Peyer's patch (tissue), 4 donors: ENCODE data around the gene EFTUD2. TPM values are rescaled to one million over a fixed set of nuclear protein-coding genes. Genes with fewer than 3 reads are reported as not detected.

Source experiments
- DNase-seq, 3 donors: peaks; one replicate each; pipeline ENCODE4 v3.0.0-alpha.2; 2017 to 2019
- H3K27ac ChIP-seq, 4 donors: fragments of 200-600 bp; sonication (generic); one replicate each; pipeline ENCODE4 v1.5.1; 2016 to 2019
- H3K27me3 ChIP-seq, 2 donors: fragments of 200-600 bp; sonication (generic); one replicate each; pipeline ENCODE4 v1.5.1; 2019
- H3K36me3 ChIP-seq, 3 donors: fragments of 200-600 bp; sonication (generic); one replicate each; pipeline ENCODE4 v1.5.1; 2016 to 2019
- H3K4me1 ChIP-seq, 4 donors: fragments of 200-600 bp; sonication (generic); one replicate each; pipeline ENCODE4 v1.5.1; 2016 to 2019
- H3K4me3 ChIP-seq, 4 donors: fragments of 200-600 bp; sonication (generic); 1 replicate in 3 of 4; 2 replicates in 1 of 4; pipeline ENCODE4 v1.5.1; 2016 to 2019; ENCODE audit warnings: mild to moderate bottlenecking in 1 of 4
- H3K9me3 ChIP-seq, 4 donors: fragments of 200-600 bp; sonication (generic); one replicate each; pipeline ENCODE4 v1.5.1; 2016 to 2019; ENCODE audit warnings: mild to moderate bottlenecking in 1 of 4
- CTCF ChIP-seq, 6 experiments: fragments of 450-650 bp in 4 of 6; fragments of 200-600 bp in 2 of 6; sonication (generic) in 1 of 6; IDR thresholded peaks; one replicate each; pipeline ENCODE4 v1.5.1; 2017 to 2019; ENCODE audit warnings: antibody characterized with exemption in 6 of 6, mild to moderate bottlenecking in 3 of 6, moderate library complexity in 1 of 6
- POLR2A ChIP-seq, 2 donors: fragments of 450-650 bp; IDR thresholded peaks; one replicate each; pipeline ENCODE4 v1.5.1; 2017; ENCODE audit warnings: antibody characterized with exemption in 2 of 2, mild to moderate bottlenecking in 2 of 2, moderate library complexity in 2 of 2
- total RNA-seq, 4 donors: library from RNA; depleted of rRNA; stranded (reverse); fragments of >200 nt; gene quantifications; one replicate each; pipeline ENCODE4 v1.1.0, GENCODE V29; 2016

Gene EFTUD2
- total RNA-seq, 4 donors from 2014 or later: 43.3 to 176 (median 69.8) TPM

GRCh38 chr17:44907729-44908470 is 8.7 kb upstream of the EFTUD2 start:
- H3K27ac ChIP-seq: no peak overlapping the region
- no peaks in the 10 kb centered on the region for H3K27me3 ChIP-seq
- H3K36me3 ChIP-seq: no peaks in the 10 kb centered on the region
- H3K4me3 ChIP-seq: no peak overlapping the region
- H3K9me3 ChIP-seq: no peaks in the 10 kb centered on the region
- no peak for DNase-seq
- no peak for TF ChIP-seq POLR2A (IDR thresholded peaks at IDR 0.05)
- TF ChIP-seq CTCF (IDR thresholded peaks at IDR 0.05): no peak
- H3K4me1 ChIP-seq: peaks cover 0 to 15% (median 7%) of the 10 kb centered on the region in 4 donors

- Histone ChIP-seq H3K27me3 (no peaks in the 10 kb centered on the region), H3K9me3 (no peaks in the 10 kb centered on the region), H3K4me3 (no peak overlapping the region), H3K27ac (no peak overlapping the region), H3K36me3 (no peaks in the 10 kb centered on the region), H3K4me1 (peaks cover 0 to 15% (median 7%) of the 10 kb centered on the region in 4 donors)
- DNase-seq: no peak
- TF ChIP-seq CTCF (IDR thresholded peaks at IDR 0.05) (no peak), POLR2A (IDR thresholded peaks at IDR 0.05) (no peak)
These were observed 7.8 kb upstream of the EFTUD2 start for GRCh38 chr17:44906763-44907728.

GRCh38 chr17:44906010-44906646 is 6.9 kb upstream of the EFTUD2 start:
- no peaks in the 10 kb centered on the region for H3K27me3 ChIP-seq
- H3K9me3 ChIP-seq: no peaks in the 10 kb centered on the region
- peak in 1 of 3 donors; percentile 45 for DNase-seq
- peak overlapping the region in 3 of 4 donors; percentile 25 to 81 (median 73) for H3K27ac ChIP-seq
- no peak overlapping the region for H3K4me3 ChIP-seq
- TF ChIP-seq CTCF (IDR thresholded peaks at IDR 0.05) (no peak), POLR2A (IDR thresholded peaks at IDR 0.05) (no peak)
- H3K36me3 ChIP-seq: no peaks in the 10 kb centered on the region
- peaks cover 0 to 11% (median 4%) of the 10 kb centered on the region in 4 donors for H3K4me1 ChIP-seq

GRCh38 chr17:44905006-44906000 is 6.1 kb upstream of the EFTUD2 start:
- no peaks in the 10 kb centered on the region for H3K9me3 ChIP-seq
- TF ChIP-seq CTCF (IDR thresholded peaks at IDR 0.05) (no peak), POLR2A (IDR thresholded peaks at IDR 0.05) (peak; percentile 22 to 35)
- peak in 2 of 3 donors; percentile 79 to 83 for DNase-seq
- H3K4me1 ChIP-seq: peaks cover 0 to 11% (median 5%) of the 10 kb centered on the region in 4 donors
- no peak overlapping the region for H3K4me3 ChIP-seq
- no peaks in the 10 kb centered on the region for H3K27me3 ChIP-seq
- H3K36me3 ChIP-seq: no peaks in the 10 kb centered on the region
- peak overlapping the region in 3 of 4 donors; percentile 36 to 81 (median 73) for H3K27ac ChIP-seq
